Inflammatory macrophage (primary cell): ENCODE measurements around the gene TECR.
A peak's percentile ranks its signal among the peaks of the same experiment; 100 is the strongest.
"Not testable (repeated sequence)": the region's sequence is repeated elsewhere in the genome, so short reads cannot be mapped to it uniquely, and the experiment has no call there.

Source experiments
- DNase-seq, 2 donors: peaks; one replicate each; pipeline ENCODE4 v3.0.0-alpha.2; 2020 to 2022

Gene TECR

GRCh38 chr19:14540741-14541525 lies 11.5 kb downstream of the TECR start:
- no peak for DNase-seq

- DNase-seq, result not testable (repeated sequence)
Observed at GRCh38 chr19:14541979-14542378, 12.6 kb downstream of the TECR start.

GRCh38 chr19:14542711-14543328 lies 13.4 kb downstream of the TECR start:
- DNase-seq, result peak; percentile 39 to 65

DNA sequence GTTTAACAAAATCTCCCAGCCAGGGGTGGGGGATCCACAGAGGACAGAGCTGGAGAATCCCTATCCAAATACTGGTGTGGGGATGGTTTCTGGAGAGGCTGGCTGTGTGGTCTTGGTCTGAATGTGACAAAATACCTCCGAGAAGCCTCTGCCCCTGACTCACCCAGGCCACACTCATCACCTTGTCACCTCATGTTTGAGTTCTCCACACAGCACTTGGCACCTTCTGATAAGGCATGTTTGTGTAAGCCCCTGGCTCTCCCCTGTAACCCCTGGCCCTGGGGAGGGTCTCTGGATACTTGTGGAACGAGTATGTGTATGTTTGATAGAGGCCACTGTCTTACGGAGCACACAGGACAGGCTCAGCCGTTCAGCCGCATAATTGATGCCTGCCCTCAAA lies 14.7 kb downstream of the TECR start:
- no peak for DNase-seq

DNA sequence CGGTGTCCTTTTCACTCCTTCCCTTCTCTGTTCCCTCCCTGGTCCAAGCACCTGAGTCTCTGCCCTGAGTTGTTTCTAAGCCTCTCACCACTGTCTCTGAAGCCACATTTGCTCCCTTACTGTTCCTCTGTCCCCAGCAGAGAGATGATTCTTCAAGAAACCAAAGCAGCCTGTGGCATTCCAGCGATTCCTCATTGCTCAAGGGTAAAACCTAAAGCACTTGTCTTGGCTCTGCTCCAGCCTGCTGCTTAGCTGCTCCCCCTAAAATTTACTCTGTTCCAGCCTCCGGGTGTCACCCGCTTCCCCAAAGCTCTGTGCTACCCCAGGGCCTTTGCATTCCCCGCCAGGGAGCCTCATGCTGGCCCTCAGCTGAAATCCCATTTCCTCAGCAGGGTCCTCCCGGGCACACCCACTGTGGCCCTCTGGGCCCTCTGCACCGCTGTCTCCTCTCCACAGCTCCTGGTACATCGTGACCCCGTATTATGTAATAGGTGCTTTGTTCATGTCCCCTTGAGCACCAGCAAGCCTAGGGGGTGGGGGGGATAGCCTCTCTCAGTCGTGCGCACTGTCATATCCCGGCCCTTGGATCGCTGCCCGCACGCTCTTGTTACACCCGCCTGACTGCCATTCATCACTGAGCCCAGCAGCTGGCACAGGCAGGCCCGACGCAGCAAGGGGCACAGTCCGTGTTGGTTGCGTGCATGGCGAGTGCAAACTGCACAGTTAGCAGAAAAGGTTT lies 15.8 kb downstream of the TECR start:
- no peak for DNase-seq

GRCh38 chr19:14545716-14546082 lies 16.3 kb downstream of the TECR start:
- DNase-seq, result no peak

GRCh38 chr19:14550201-14550754 lies 20.9 kb downstream of the TECR start:
- DNase-seq, result no peak

GRCh38 chr19:14551134-14552005 lies 22.0 kb downstream of the TECR start:
- peak; percentile 63 to 64 for DNase-seq

DNA sequence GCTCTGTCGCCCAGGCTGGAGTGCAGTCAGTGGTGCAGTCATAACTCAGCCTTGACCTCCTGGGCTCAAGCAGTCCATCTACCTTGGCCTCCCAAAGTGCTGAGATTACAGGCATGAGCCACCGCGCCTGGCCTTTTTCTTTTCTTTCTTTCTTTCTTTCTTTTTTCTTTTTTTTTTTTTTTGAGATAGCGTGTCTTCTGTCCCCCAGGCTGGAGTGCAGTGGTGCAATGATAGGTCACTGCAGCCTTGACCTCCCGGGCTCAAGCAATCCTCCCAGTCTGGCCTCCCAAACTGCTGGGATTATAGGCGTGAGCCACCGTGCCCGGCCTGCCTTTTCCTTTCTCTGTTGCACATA lies 22.6 kb downstream of the TECR start:
- DNase-seq, result not testable (repeated sequence)

DNA sequence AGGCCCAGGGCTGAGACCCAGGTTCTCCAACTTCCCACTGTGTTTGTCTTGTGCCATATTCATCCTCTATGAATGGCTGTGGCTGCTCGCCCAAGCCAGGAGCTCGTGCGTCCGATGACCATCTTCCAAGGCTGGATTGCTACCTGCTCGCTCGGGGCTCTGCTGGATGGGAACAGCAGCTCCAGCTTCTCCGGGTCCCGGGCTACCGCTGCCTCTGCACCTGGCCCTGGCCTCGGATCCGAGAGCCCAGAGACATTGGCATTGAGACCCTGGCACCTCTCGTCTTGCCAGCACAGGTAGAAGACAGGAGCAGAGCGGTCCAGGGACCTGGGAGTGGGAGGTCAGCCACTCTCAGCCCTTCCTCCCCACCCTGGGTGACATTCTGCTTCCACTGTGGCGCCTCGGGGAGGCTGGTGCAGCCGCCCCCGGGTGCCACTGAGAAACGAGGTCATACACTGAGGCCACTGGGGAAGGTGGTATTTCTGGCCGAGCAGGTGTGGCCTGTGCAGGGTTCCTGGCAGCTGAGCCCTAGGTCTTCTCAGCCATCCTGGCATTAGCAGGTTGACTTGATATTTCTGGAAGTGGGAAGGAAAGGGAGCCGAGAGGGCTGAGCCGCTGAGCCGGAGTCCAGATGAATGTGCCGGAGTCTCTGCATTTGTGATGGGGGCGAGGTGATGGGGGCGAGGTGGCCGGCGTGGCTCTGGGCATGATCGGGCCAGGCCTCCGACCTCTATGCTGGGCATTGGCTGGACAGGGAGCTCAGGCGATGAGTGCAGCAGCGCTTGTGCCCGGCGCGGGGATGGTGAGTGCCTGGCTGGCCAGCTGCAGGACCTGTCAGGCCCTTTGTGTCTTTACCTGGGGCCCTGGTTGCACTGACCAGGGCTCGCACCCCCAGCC lies 23.9 kb downstream of the TECR start:
- no peak for DNase-seq

DNA sequence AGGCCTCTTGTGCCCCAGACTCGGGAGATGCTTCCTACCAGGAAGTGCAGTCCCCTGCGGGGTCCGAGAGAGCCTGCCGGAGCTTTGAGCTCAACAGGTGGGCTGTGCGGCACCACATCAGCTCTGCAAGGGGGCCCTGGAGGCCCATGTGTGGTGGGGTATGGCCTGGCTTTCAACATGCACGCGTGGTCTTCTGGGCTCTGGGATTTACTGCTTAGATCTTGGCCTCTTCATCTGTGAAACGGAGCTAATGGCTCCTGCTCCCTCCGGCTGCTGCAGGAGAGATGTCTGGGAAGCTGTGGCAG lies 24.5 kb downstream of the TECR start:
- no peak for DNase-seq

GRCh38 chr19:14554382-14554812 lies 25.0 kb downstream of the TECR start:
- no peak for DNase-seq

DNA sequence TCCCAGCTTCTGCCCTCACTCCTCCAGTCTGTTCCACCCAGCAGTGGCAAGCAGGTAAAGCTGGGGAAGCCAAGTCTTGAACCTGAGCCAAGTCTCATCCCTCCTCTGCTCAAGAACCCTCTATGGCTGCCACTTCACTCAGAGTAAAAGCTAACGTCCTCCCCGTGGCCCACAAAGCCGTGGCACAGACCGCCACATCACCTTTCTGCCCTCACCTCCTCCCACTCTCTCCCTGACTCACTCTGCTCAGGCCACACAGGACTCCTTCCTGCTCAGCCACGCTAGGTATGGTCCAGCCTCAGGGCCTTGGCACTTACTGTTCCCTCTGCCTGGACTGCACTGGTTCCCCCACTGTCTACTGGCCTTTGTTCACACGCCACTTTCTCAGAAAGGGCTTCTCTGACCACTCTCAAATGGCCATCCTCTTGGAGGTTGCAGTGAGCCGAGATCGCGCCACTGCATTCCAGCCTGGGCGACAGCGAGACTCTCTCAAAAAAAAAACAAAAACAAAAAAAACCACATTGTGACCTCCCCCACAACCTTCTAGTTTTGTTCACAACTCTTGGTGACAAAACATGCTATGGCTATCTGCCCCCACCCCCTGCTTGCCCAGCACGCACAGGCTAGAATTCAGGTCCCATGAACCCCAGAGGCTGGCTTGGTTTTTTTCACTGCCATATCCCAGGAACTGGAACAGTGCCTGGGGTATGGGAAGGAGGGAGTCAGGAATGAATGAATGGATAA lies 26.7 kb downstream of the TECR start:
- DNase-seq, result no peak

- DNase-seq, result peak; percentile 75 to 83
Observed at GRCh38 chr19:14556662-14557188, 27.3 kb downstream of the TECR start.

DNA sequence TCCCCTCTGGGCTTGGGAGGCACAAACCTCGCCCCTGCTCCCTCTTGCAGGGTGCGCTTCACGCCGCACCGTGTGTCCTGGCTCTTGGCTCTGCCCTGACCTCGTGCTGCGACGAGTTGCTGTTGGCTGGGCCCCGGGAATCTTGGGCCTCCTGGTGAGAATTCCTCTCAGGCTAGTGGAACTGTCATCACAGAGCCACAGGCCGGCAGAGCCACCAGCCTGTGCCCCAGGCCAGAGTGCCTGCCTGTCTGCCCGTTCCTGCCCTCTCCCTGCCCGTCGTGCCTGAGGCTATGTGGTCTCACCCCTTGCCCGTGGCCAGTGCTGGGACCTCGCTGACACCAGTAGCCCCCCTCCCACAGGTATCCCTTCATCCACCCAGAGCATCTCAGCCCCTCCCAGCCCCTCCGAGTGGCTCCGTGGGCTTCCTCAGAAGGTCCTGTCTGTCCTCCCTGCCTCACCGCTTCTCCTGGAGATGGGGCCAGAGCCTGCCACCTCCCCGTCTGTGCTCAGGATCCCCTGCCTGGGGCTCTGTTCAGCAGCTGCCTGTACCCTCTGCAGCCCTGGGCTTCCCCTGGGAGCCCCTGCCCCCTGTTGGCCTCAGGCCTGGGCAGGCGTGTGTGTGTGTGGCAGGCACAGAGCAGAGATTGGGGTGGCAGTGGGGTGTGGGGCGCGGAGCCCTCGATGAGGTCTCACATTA lies 29.1 kb downstream of the TECR start:
- DNase-seq, result no peak

DNA sequence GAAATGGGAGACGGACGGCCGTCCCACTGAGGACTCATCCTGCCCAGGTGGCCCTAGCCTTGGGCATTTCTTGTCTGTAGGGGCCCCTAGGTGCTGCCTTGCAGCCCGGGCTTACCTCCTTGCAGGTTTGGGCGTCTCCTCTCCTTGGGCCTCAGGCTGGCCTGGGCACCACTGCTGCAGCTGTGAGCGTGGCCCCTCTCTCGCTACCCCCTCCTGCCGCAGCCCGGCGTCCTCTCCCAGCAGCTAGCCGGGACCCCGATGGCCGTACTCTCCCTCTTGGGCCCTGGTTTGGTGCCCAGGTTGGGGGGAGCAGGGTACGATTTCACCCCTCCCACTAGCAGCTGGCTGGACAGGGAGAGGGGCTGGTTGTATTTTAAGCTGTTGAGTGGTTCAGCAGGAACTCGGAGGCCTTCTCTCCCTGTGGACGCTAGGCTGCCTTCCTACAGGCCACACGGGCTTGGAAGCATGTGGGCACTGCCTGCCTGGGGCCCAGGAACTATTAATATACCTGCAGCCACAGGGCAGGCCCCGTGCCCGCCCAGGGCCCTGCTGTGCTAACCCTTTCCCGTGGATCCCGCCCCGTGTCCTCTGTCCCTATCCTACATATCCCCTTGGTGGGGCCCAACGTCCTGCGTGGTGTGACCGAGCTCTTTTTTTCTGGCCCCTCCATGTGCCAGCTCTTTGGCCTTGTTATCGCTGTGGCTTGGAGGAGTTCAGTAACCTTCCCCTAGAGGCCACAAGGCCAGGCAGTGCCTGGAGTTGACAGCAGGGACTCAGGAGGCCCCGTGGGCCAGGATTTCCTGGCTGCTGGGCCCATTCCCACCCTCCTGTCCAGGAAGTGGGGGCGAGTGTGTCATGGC lies 30.8 kb downstream of the TECR start:
- no peak for DNase-seq

DNA sequence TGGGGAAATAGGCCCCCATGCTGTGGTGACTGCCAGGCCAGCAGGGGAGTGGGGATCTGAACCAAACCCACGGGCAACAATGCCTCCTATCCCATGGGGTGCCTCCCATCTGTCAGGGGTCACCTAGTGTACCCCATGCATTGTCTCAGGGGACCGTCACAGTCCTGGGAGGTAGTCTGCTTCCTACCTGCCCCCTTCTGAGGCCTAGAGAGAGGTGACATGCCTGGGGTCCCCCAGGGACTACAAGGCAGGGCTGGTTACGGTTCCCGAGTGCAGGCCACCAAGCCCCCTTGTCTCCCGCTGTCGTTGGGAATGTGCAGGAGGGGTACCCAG lies 31.3 kb downstream of the TECR start:
- no peak for DNase-seq

DNA sequence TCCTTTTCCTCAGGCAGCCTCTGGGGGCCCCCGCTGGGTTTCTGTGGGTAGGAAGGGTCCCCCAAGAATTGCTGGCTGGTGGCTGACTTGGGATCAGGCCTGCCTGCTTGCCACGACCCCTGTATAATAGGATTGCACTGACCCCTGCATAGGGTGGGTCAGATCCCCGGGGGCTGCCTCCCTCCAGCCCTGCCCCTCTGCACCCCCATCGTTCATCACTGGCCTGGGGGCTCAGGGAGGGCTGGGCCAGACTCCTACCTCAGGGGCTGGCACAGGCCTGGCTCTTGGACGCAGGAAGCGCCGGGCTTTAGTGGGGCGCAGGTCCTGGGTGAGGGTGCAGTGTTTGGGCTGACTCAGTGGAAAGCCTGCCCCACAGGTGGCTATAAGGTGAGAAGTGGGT lies 31.9 kb downstream of the TECR start:
- no peak for DNase-seq

DNA sequence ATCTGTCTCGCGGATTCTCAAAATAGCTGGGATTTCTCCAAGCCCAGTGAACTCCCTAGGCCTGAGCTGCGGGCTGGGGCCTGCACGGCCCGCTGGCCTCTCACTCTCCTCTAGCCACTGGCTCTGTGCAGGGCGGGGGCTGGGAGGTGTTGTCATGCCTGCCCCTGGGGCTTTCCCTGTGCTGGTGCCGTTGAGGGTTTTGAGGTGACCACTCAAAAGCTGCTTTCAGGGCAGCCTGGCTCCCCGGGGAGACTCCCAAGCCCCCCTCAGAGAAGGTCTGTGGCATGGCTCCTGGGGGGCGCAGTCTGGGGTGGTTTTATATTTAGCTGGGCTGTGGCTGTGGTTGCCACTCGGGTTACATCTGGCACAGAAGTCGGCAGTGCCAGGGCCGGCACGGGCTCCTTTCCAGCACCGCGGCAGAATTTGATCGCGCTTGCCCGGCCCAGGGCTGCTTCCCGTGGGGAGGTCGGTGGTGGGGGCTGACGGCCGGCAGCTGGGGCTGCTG lies 32.5 kb downstream of the TECR start:
- DNase-seq, result no peak
